Measurements from ENCODE around the gene ZNF354B.
A peak's percentile ranks its signal among the peaks of the same experiment; 100 is the strongest.
"Not testable (repeated sequence)": the region's sequence is repeated elsewhere in the genome, so short reads cannot be mapped to it uniquely, and the experiment has no call there.

Gene ZNF354B

GRCh38 chr5:178859625-178860521 is at the start of gene ZNF354B:
Gene ZNF354B (plus strand): TSS chr5:178859953. CDS start chr5:178861048, 1,095 bp downstream.
- peak; percentile 66 for DNase-seq (ENCODE audit: extremely low read depth in 1 of 2, low read depth in 1 of 2)

- no peak for DNase-seq (ENCODE audit: extremely low read depth in 1 of 2, low read depth in 1 of 2)
Observed at GRCh38 chr5:178817506-178817905, 42.2 kb upstream of the ZNF354B start.

- DNase-seq (ENCODE audit: extremely low read depth in 1 of 2, low read depth in 1 of 2), result no peak
Observed at GRCh38 chr5:178818094-178818493, 41.7 kb upstream of the ZNF354B start.

- no peak for DNase-seq (ENCODE audit: extremely low read depth in 1 of 2, low read depth in 1 of 2)
Observed at GRCh38 chr5:178820001-178820400, 39.8 kb upstream of the ZNF354B start.

GRCh38 chr5:178825444-178825843 is 34.3 kb upstream of the ZNF354B start:
- DNase-seq (ENCODE audit: extremely low read depth in 1 of 2, low read depth in 1 of 2), result no peak

- DNase-seq (ENCODE audit: extremely low read depth in 1 of 2, low read depth in 1 of 2), result no peak
Observed at GRCh38 chr5:178826216-178826615, 33.5 kb upstream of the ZNF354B start.

GRCh38 chr5:178827636-178828035 is 32.1 kb upstream of the ZNF354B start:
- no peak for DNase-seq (ENCODE audit: extremely low read depth in 1 of 2, low read depth in 1 of 2)

GRCh38 chr5:178831049-178831448 is 28.7 kb upstream of the ZNF354B start:
- no peak for DNase-seq (ENCODE audit: extremely low read depth in 1 of 2, low read depth in 1 of 2)

GRCh38 chr5:178832618-178833201 is 27.0 kb upstream of the ZNF354B start:
- no peak for DNase-seq (ENCODE audit: extremely low read depth in 1 of 2, low read depth in 1 of 2)

- DNase-seq (ENCODE audit: extremely low read depth in 1 of 2, low read depth in 1 of 2), result no peak
Observed at GRCh38 chr5:178836628-178837027, 23.1 kb upstream of the ZNF354B start.

GRCh38 chr5:178838695-178839318 is 20.9 kb upstream of the ZNF354B start:
- not testable (repeated sequence) for DNase-seq (ENCODE audit: extremely low read depth in 1 of 2, low read depth in 1 of 2)

- DNase-seq (ENCODE audit: extremely low read depth in 1 of 2, low read depth in 1 of 2), result peak in 1 of 2 donors; percentile 17
Observed at GRCh38 chr5:178839319-178839704, 20.4 kb upstream of the ZNF354B start.

GRCh38 chr5:178840399-178840798 is 19.4 kb upstream of the ZNF354B start:
- DNase-seq (ENCODE audit: extremely low read depth in 1 of 2, low read depth in 1 of 2), result not testable (repeated sequence)

- no peak for DNase-seq (ENCODE audit: extremely low read depth in 1 of 2, low read depth in 1 of 2)
Observed at GRCh38 chr5:178849316-178849715, 10.4 kb upstream of the ZNF354B start.

- DNase-seq (ENCODE audit: extremely low read depth in 1 of 2, low read depth in 1 of 2), result no peak
Observed at GRCh38 chr5:178851951-178852350, 7.8 kb upstream of the ZNF354B start.

- no peak for DNase-seq (ENCODE audit: extremely low read depth in 1 of 2, low read depth in 1 of 2)
Observed at GRCh38 chr5:178854284-178854683, 5.5 kb upstream of the ZNF354B start.

GRCh38 chr5:178860615-178861014 is 862 bp downstream of the ZNF354B start:
- DNase-seq (ENCODE audit: extremely low read depth in 1 of 2, low read depth in 1 of 2), result not testable (repeated sequence)

GRCh38 chr5:178861627-178862026 is 1.9 kb downstream of the ZNF354B start:
- no peak for DNase-seq (ENCODE audit: extremely low read depth in 1 of 2, low read depth in 1 of 2)

GRCh38 chr5:178866946-178867345 is 7.2 kb downstream of the ZNF354B start:
- DNase-seq (ENCODE audit: extremely low read depth in 1 of 2, low read depth in 1 of 2), result no peak

- no peak for DNase-seq (ENCODE audit: extremely low read depth in 1 of 2, low read depth in 1 of 2)
Observed at GRCh38 chr5:178869577-178869976, 9.8 kb downstream of the ZNF354B start.

GRCh38 chr5:178870411-178870810 is 10.7 kb downstream of the ZNF354B start:
- DNase-seq (ENCODE audit: extremely low read depth in 1 of 2, low read depth in 1 of 2), result no peak

GRCh38 chr5:178872302-178872701 is 12.5 kb downstream of the ZNF354B start:
- DNase-seq (ENCODE audit: extremely low read depth in 1 of 2, low read depth in 1 of 2), result no peak

All from activated CD8-positive, alpha-beta memory T cell treated with anti-CD3 and anti-CD28 coated beads for 1 hour (primary cell).